ENCODE data around the gene CHD5.

GRCh38 chr1:6185635-6186382 lies 5.7 kb upstream of the CHD5 start:
- TF ChIP-seq, protein P1, sequence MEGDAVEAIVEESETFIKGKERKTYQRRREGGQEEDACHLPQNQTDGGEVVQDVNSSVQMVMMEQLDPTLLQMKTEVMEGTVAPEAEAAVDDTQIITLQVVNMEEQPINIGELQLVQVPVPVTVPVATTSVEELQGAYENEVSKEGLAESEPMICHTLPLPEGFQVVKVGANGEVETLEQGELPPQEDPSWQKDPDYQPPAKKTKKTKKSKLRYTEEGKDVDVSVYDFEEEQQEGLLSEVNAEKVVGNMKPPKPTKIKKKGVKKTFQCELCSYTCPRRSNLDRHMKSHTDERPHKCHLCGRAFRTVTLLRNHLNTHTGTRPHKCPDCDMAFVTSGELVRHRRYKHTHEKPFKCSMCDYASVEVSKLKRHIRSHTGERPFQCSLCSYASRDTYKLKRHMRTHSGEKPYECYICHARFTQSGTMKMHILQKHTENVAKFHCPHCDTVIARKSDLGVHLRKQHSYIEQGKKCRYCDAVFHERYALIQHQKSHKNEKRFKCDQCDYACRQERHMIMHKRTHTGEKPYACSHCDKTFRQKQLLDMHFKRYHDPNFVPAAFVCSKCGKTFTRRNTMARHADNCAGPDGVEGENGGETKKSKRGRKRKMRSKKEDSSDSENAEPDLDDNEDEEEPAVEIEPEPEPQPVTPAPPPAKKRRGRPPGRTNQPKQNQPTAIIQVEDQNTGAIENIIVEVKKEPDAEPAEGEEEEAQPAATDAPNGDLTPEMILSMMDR (IDR thresholded peaks at IDR 0.05) = peak in 3 of 4 donors; percentile 26 to 30 (median 29)
- no peak for TF ChIP-seq POLR2A (IDR thresholded peaks at IDR 0.05)
